A549 (cell line): Measurements from ENCODE around the gene MZT2A.

ENCODE experiments used
- EP300 ChIP-seq, 2 experiments: fragments of >200 bp; sonication (Bioruptor Twin); formaldehyde crosslinking; IDR thresholded peaks; 2 replicates in 1 of 2; 3 replicates in 1 of 2; pipeline ENCODE4 v1.6.1; 2016 to 2017
- MAFK ChIP-seq: fragments of 450-650 bp; IDR thresholded peaks from 2 replicates; pipeline ENCODE4 v1.6.1; 2014; ENCODE audit not compliant: partially characterized antibody
- MAX ChIP-seq: IDR thresholded peaks from 2 replicates; pipeline ENCODE4 v1.6.1; 2012
- MYC ChIP-seq: IDR thresholded peaks from 2 replicates; pipeline ENCODE4 v1.6.1; 2012; ENCODE audit warnings: mild to moderate bottlenecking, inconsistent platforms, low read length, improper control_type of control experiment, borderline replicate concordance
- POLR2A ChIP-seq: IDR thresholded peaks from 2 replicates; pipeline ENCODE4 v1.6.1; 2012; ENCODE audit warnings: mild to moderate bottlenecking, low read length
- POLR2AphosphoS2 ChIP-seq: conservative IDR thresholded peaks from 2 replicates; pipeline ENCODE4 v1.6.1; 2012; ENCODE audit warnings: low read length, improper control_type of control experiment, inconsistent platforms
- RAD21 ChIP-seq, 2 experiments: fragments of >200 bp in 1 of 2; sonication (Bioruptor Twin) in 1 of 2; formaldehyde crosslinking in 1 of 2; IDR thresholded peaks in 1 of 2; conservative IDR thresholded peaks in 1 of 2; 2 replicates in 1 of 2; 3 replicates in 1 of 2; pipeline ENCODE4 v1.6.1; 2012 to 2018; ENCODE audit warnings: inconsistent platforms in 1 of 2
- RNF2 ChIP-seq: fragments of 200-600 bp; sonication (generic); IDR thresholded peaks from 2 replicates; pipeline ENCODE4 v1.6.1; 2016; ENCODE audit warnings: low read depth, mild to moderate bottlenecking, antibody characterized with exemption, moderate library complexity, borderline replicate concordance
- SMC3 ChIP-seq: fragments of >200 bp; sonication (Bioruptor Twin); formaldehyde crosslinking; IDR thresholded peaks from 3 replicates; pipeline ENCODE4 v1.6.1; 2018; ENCODE audit warnings: inconsistent platforms
- TF ChIP-seq, protein P1 (sequence below): fragments of >200 bp; sonication (Bioruptor Twin); formaldehyde crosslinking; IDR thresholded peaks from 3 replicates; pipeline ENCODE4 v1.5.1; 2016
- TF ChIP-seq, protein P2 (sequence below): fragments of 450-650 bp; IDR thresholded peaks from 2 replicates; pipeline ENCODE4 v1.6.1; 2014; ENCODE audit warnings: antibody characterized with exemption
- TF ChIP-seq, protein P3 (sequence below): fragments of 200-600 bp; sonication (generic); IDR thresholded peaks from 2 replicates; pipeline ENCODE4 v1.6.1; 2016; ENCODE audit warnings: antibody characterized with exemption, mild to moderate bottlenecking, moderate library complexity

- no peak for TF ChIP-seq RNF2
- TF ChIP-seq POLR2A, result no peak
- TF ChIP-seq, protein P1, sequence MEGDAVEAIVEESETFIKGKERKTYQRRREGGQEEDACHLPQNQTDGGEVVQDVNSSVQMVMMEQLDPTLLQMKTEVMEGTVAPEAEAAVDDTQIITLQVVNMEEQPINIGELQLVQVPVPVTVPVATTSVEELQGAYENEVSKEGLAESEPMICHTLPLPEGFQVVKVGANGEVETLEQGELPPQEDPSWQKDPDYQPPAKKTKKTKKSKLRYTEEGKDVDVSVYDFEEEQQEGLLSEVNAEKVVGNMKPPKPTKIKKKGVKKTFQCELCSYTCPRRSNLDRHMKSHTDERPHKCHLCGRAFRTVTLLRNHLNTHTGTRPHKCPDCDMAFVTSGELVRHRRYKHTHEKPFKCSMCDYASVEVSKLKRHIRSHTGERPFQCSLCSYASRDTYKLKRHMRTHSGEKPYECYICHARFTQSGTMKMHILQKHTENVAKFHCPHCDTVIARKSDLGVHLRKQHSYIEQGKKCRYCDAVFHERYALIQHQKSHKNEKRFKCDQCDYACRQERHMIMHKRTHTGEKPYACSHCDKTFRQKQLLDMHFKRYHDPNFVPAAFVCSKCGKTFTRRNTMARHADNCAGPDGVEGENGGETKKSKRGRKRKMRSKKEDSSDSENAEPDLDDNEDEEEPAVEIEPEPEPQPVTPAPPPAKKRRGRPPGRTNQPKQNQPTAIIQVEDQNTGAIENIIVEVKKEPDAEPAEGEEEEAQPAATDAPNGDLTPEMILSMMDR, result no peak
- no peak for TF ChIP-seq RAD21 (conservative IDR thresholded peaks at IDR 0.05 in 1 of 2, IDR thresholded peaks at IDR 0.05 in 1 of 2)
- TF ChIP-seq, protein P2, sequence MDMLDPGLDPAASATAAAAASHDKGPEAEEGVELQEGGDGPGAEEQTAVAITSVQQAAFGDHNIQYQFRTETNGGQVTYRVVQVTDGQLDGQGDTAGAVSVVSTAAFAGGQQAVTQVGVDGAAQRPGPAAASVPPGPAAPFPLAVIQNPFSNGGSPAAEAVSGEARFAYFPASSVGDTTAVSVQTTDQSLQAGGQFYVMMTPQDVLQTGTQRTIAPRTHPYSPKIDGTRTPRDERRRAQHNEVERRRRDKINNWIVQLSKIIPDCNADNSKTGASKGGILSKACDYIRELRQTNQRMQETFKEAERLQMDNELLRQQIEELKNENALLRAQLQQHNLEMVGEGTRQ, result no peak
- no peak for TF ChIP-seq MYC
- TF ChIP-seq POLR2AphosphoS2, result no peak
- TF ChIP-seq SMC3, result no peak
- TF ChIP-seq, protein P3, sequence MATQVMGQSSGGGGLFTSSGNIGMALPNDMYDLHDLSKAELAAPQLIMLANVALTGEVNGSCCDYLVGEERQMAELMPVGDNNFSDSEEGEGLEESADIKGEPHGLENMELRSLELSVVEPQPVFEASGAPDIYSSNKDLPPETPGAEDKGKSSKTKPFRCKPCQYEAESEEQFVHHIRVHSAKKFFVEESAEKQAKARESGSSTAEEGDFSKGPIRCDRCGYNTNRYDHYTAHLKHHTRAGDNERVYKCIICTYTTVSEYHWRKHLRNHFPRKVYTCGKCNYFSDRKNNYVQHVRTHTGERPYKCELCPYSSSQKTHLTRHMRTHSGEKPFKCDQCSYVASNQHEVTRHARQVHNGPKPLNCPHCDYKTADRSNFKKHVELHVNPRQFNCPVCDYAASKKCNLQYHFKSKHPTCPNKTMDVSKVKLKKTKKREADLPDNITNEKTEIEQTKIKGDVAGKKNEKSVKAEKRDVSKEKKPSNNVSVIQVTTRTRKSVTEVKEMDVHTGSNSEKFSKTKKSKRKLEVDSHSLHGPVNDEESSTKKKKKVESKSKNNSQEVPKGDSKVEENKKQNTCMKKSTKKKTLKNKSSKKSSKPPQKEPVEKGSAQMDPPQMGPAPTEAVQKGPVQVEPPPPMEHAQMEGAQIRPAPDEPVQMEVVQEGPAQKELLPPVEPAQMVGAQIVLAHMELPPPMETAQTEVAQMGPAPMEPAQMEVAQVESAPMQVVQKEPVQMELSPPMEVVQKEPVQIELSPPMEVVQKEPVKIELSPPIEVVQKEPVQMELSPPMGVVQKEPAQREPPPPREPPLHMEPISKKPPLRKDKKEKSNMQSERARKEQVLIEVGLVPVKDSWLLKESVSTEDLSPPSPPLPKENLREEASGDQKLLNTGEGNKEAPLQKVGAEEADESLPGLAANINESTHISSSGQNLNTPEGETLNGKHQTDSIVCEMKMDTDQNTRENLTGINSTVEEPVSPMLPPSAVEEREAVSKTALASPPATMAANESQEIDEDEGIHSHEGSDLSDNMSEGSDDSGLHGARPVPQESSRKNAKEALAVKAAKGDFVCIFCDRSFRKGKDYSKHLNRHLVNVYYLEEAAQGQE, result no peak
- no peak for TF ChIP-seq EP300 (IDR thresholded peaks at IDR 0.05)
- no peak for TF ChIP-seq MAFK
- TF ChIP-seq MAX, result no peak
These were observed 23.8 kb upstream of the MZT2A start for GRCh38 chr2:131516011-131516410.
